HepG2 (cell line): ENCODE measurements around the gene CSNK1G1. TPM values are rescaled to one million over a fixed set of nuclear protein-coding genes. Genes with fewer than 3 reads are reported as not detected.
A peak's percentile ranks its signal among the peaks of the same experiment; 100 is the strongest.

Experiments used
- BCL3 ChIP-seq: sonication (generic); formaldehyde crosslinking; IDR thresholded peaks from 2 replicates; pipeline ENCODE4 v1.5.1; 2020; ENCODE audit warnings: mild to moderate bottlenecking, missing genetic modification reagents, moderate library complexity
- DDIT3 ChIP-seq: sonication (generic); formaldehyde crosslinking; IDR thresholded peaks from 2 replicates; pipeline ENCODE4 v1.4.0; 2020; ENCODE audit warnings: mild to moderate bottlenecking, missing genetic modification reagents
- DZIP1 ChIP-seq: sonication (generic); formaldehyde crosslinking; IDR thresholded peaks from 2 replicates; pipeline ENCODE4 v1.5.0; 2020; ENCODE audit warnings: mild to moderate bottlenecking, missing genetic modification reagents
- GFI1 ChIP-seq: sonication (generic); formaldehyde crosslinking; IDR thresholded peaks from 2 replicates; pipeline ENCODE4 v1.5.0; 2020; ENCODE audit warnings: missing genetic modification reagents, mild to moderate bottlenecking, borderline replicate concordance
- HMGXB3 ChIP-seq: sonication (generic); formaldehyde crosslinking; IDR thresholded peaks from 2 replicates; pipeline ENCODE4 v1.4.0; 2020; ENCODE audit warnings: missing genetic modification reagents, borderline replicate concordance
- KLF16 ChIP-seq, 2 experiments: sonication (generic) in 1 of 2; formaldehyde crosslinking in 1 of 2; IDR thresholded peaks; 2 replicates each; pipeline versions ENCODE4 v1.6.1 to v1.8.0; 2016 to 2023; ENCODE audit warnings: missing genetic modification reagents in 2 of 2, missing compliant biosample characterization in 1 of 2
- MTERF4 ChIP-seq: sonication (generic); formaldehyde crosslinking; IDR thresholded peaks from 2 replicates; pipeline ENCODE4 v1.8.0; 2023; ENCODE audit warnings: mild to moderate bottlenecking, missing genetic modification reagents
- RAD21 ChIP-seq: fragments of 450-650 bp; formaldehyde crosslinking; IDR thresholded peaks from 2 replicates; pipeline ENCODE4 v1.5.0; 2020; ENCODE audit warnings: mild to moderate bottlenecking
- RFXANK ChIP-seq: IDR thresholded peaks from 2 replicates; pipeline ENCODE4 v1.6.1; 2016
- TARDBP ChIP-seq: sonication (generic); formaldehyde crosslinking; IDR thresholded peaks from 2 replicates; pipeline ENCODE4 v1.8.0; 2022; ENCODE audit warnings: mild to moderate bottlenecking, missing genetic modification reagents
- TGIF2 ChIP-seq: IDR thresholded peaks from 2 replicates; pipeline ENCODE4 v1.6.1; 2016; ENCODE audit warnings: control low read depth, missing compliant biosample characterization
- ZHX1 ChIP-seq: sonication (generic); formaldehyde crosslinking; IDR thresholded peaks from 2 replicates; pipeline ENCODE4 v1.8.1; 2022; ENCODE audit warnings: low read depth, mild to moderate bottlenecking, missing genetic modification reagents
- ZNF235 ChIP-seq: sonication (generic); formaldehyde crosslinking; IDR thresholded peaks from 2 replicates; pipeline ENCODE4 v1.8.1; 2023; ENCODE audit warnings: mild to moderate bottlenecking, missing genetic modification reagents, borderline replicate concordance
- ZNF704 ChIP-seq: sonication (generic); formaldehyde crosslinking; IDR thresholded peaks from 2 replicates; pipeline ENCODE4 v1.8.1; 2023; ENCODE audit warnings: mild to moderate bottlenecking, inconsistent platforms, moderate library complexity, missing genetic modification reagents, borderline replicate concordance
- polyA plus RNA-seq, 8 experiments: library from polyadenylated mRNA; depleted of rRNA in 3 of 8; stranded (reverse) in 7 of 8; unstranded in 1 of 8; fragments of >200 nt; fragmentation: Illumina TruSeq in 4 of 8; extraction: Trizol in 4 of 8; gene quantifications; 2 replicates each; pipeline versions ENCODE4 v1.2.1 to v1.2.3, GENCODE V29; 2011 to 2016; ENCODE audit warnings: low read depth in 4 of 8, missing spikeins in 1 of 8, mixed read lengths in 1 of 8; ENCODE audit not compliant: insufficient read depth in 1 of 8
- total RNA-seq, 5 experiments: library from RNA; depleted of rRNA; stranded (reverse); fragments of >200 nt; fragmentation: Illumina TruSeq; extraction: Trizol; gene quantifications; 2 replicates each; pipeline ENCODE4 v1.2.3, GENCODE V29; 2016; ENCODE audit warnings: low read depth in 1 of 5

Gene CSNK1G1
- total and polyA plus RNA-seq, 2 of the 13 experiments (the other 11 are each of a cell fraction or from before 2014, with no cell fraction given): 8.5 to 12.6 TPM

- TF ChIP-seq TGIF2 (CRISPR knock-in tag) (peak; percentile 99), KLF16 (CRISPR knock-in tag; IDR thresholded peaks at IDR 0.05) (peak; percentile 90 to 99), DZIP1 (CRISPR knock-in tag) (peak; percentile 82; the same call in 1 of the 2 replicates), GFI1 (CRISPR knock-in tag) (peak; percentile 76), TARDBP (peak; percentile 99), ZNF235 (no peak; the same call in 1 of the 2 replicates), HMGXB3 (peak; percentile 95), ZNF704 (CRISPR knock-in tag) (peak; percentile 94), BCL3 (CRISPR knock-in tag) (peak; percentile 72), MTERF4 (CRISPR knock-in tag) (peak; percentile 80), RAD21 (CRISPR knock-in tag) (peak; percentile 76), RFXANK (peak; percentile 87; the same call in 1 of the 2 replicates), ZHX1 (CRISPR knock-in tag) (peak; percentile 94), DDIT3 (CRISPR knock-in tag) (peak; percentile 77; the same call in 1 of the 2 replicates)
Measured at GRCh38 chr15:64387562-64388168, 31.7 kb upstream of the CSNK1G1 start, which contains the start of gene TRIP4 (continued).
